DMS114 treated with DMSO at 0.1 percent for 48 hours (cell line): ENCODE measurements around the gene HIPK2.

Experiments
- DNase-seq: peaks from one replicate; lab custom pipeline; 2025; ENCODE audit not compliant: unreplicated experiment; lab: John Stamatoyannopoulos, UW

Gene HIPK2

DNA sequence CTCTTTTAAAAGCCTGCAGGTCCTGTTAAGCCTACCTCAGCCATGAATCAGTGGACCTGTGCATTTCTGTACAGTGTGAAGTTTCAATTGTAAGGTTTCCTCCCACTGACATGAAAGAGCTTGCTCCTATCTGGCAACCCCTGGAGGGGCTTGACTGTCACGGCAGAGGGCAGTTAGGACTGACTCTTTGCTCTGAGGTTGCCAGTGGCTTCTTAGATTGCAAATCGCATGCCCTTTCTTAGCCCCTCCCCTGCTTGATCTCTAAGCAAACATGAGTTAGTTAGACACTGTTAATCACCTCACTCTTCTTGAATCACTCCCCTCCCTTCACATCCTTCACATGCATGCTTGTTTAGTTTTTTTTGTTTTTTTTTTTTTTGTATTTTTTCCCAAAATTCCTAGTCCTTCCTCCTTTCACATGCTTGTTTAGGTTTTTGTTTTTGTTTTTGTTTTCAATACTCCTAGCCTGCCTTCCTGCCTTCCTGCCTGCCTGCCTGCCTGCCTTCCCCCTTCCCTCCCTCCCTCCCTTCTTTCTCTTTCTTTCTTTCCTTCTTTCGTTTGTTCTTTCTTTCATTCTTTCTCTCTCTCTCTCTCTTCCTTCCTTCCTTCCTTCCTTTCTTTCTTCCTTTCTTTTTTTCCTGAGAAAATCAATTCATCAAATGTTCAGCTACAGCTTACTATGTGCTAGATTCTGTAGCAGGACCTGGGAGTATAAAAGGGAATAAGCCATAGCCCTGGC is 6.0 kb upstream of the HIPK2 start:
- no peak for DNase-seq

GRCh38 chr7:139782932-139783331 is 5.1 kb upstream of the HIPK2 start:
- DNase-seq = no peak

- DNase-seq = no peak
Observed at GRCh38 chr7:139777133-139777891, 486 bp downstream of the HIPK2 start.

- DNase-seq = peak; percentile 26
Observed at GRCh38 chr7:139776486-139777132, 1.2 kb downstream of the HIPK2 start.

DNA sequence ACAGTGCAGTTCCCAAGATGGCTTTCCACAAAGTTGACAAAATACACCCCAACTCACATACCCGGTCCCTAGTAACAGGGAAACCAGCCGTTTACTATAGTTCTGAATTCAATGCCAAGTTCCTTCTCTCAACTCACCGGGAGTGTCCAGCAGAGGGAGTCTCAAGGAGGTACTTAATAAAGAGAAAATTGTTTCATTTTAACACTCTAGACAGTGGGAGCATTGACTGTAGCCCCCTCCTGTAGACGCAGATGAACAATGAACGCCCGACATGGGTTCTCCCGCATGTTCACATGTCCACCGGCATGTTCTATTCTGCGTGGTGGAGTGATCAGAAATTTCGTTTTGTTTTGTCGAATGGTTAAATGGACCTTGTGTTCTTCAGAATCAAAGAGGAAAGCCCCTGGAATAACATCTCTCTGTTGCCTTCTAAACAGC is 1.9 kb downstream of the HIPK2 start:
- peak; percentile 78 for DNase-seq

- no peak for DNase-seq
Observed at GRCh38 chr7:139774376-139774775, 3.4 kb downstream of the HIPK2 start.

- no peak for DNase-seq
Observed at GRCh38 chr7:139773371-139773770, 4.4 kb downstream of the HIPK2 start.

DNA sequence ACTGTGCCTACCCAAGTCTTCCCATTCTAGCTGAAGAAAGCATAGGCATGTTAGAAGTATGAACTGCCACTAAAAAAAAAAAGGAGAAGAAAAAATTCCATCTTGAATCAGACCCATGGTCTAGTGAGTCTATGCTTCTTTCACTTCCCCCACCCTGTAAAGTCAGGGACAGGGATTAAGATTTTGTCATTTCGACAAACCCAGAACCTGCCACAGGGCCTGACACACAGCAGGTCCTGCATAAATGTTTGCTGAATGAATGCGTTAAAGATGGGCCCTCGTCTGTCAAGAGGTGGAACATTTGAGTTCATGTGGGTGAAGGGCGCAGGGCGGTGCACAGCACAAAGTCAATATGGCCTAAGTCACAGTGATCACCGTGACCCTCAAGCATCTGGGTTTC is 4.9 kb downstream of the HIPK2 start:
- no peak for DNase-seq

DNA sequence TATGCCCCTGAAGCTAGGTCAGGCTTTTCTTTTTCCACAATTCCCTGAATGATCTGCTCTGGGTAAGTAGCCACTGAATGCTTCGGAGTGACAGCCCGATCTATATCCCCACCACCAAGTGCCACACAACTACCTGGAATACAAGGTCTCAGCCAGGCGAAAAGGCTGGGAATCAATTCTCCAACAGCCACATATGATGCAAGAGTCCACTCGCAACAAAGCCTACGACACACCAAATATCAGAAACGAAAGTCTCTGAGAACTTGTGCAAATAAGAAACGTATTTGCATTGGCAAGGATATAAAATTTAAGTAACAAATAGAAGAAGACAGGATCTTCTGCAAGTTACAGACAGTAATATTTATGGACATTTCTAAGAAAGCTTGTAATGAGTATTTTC is 5.7 kb downstream of the HIPK2 start:
- no peak for DNase-seq

GRCh38 chr7:139771001-139771956 is 6.5 kb downstream of the HIPK2 start:
- DNase-seq = no peak

DNA sequence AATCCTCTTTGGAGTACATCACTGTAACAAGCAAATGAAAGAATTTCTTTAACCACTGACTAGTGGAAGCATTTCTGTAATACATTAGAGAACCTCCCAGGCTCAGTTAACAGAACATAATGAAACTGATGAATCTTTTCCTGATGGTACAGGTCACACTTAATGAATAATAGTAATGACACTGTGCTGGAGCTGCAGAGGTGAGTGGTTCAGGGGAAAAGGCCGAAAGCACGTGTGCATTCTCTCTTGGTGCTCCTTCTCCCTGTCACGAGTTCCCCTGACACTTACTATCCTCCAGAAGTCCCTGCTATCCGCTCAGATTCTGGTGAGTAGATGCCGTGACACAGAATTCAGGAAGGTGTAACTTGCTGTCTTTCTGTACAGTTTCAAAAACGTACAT is 8.0 kb downstream of the HIPK2 start:
- no peak for DNase-seq

GRCh38 chr7:139769066-139769465 is 8.7 kb downstream of the HIPK2 start:
- DNase-seq = no peak

DNA sequence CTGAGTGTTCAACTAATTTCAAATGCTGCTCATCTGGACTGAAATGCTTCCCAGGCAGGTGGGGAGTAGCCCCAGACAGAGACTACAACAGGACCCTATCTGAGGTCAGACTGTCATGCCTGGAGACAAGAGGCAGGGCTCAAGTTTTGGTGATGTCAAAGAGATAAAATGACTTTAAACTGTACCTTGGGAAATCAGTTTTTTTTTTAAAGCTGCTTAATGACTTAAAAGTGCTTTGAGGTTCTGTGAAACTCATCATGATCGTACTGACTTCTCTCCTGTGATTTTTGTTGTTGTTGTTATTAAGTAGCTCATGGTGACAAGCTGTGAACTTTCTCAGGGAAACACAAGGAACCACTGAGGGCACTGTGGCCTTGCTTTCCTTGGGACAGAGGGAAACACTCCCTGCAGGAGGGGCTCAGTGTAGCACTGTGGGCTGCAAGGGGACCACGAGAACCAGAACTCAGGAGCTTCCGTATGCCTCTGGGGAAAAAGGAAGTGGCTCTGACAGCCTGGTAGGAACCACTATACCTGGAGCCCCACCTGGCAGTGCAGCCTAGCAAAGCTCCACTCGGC is 9.5 kb downstream of the HIPK2 start:
- no peak for DNase-seq

DNA sequence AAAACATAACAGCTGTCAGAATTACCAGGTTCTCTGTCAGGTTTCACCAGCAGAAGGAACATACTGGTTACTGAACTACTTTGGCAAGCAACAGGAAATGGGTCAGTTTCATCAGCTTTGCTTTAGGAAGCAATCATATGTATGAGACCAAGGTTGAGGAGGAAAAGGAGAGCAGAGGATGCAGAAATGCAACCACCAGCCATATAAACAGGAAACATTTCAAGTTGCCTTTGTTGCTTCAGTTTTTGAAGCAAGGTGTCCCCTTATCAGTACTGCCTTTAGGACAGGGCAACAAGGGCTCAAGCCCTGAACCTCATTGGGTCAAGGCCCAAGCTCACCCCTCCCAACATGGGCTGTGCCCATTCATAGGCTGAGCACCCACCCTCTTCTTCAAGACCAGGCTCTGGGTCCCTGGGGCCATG is 10.2 kb downstream of the HIPK2 start:
- DNase-seq = no peak

DNA sequence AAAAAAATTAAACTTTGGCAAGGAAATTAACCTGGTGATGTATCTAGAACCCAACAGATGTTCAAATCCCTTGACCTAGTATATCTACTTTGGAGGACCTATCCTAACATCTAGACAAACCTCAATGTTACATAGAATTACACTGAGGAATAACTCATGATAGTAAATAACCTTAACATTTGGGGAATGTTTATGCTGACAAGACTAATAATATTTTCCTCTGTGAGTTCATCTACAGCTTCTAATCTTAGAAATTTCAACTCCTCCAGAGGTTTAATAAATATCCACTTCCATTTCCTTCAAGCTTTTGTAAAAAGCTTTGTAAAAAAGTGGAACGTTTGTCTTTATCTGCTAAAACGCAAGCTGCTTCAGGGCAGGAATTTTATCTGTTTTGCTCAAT is 12.7 kb downstream of the HIPK2 start:
- DNase-seq = no peak

- DNase-seq = no peak
Observed at GRCh38 chr7:139763330-139763729, 14.5 kb downstream of the HIPK2 start.

DNA sequence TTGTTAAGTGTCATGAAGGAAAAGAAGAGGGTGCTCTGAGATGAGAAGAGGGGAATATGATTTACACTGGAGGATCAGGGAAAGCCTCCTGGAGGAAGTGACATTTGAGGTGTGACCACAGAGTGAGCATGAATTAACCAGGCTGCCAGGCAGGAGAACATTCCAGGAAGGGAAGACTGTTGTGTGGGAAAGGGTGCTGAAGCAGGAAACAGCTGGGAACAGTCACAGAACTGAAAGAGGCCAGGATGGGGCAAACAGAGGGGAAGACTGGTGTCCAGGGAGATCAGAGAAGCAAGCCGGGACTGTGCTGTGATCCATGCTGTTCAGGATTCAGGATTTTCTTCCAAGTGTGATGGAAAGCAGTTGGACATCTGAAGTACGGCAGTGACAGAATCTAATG is 14.9 kb downstream of the HIPK2 start:
- no peak for DNase-seq

DNA sequence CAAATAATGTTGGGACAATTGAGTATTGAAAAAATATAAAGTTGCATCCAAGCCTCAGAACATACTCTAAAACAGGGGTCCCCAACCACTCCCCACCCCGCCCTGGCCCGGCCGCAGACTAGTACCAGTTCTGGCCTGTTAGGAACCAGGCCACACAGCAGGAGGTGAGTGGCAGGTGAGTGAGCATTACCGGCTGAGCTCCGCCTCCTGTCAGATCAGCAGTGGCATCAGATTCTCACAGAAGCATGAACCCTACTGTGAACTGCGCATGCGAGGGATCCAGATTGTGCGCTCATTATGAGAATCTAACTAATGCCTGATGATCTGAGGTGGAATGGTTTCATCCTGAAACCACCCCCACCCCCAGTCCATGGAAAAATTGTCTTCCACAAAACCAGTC is 19.4 kb downstream of the HIPK2 start:
- DNase-seq = no peak

DNA sequence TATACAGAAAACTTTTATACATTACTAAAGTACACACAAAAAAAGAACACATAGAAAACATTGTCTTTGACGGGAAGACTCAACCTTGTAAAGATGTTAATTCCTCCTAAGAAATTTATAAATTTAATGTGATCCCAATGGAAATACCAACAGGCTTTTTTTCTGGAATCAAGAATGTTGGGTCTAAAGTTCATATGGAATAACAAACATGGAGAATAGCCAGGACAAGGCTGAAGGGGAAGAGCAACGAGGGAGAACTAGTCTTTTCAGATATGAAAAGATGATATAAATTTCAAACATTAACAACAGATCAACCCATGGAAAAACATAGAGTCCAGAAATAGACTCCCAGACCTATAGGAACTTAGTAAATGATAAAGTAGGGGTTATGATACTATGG is 19.8 kb downstream of the HIPK2 start:
- no peak for DNase-seq

- no peak for DNase-seq
Observed at GRCh38 chr7:139753693-139754111, 24.1 kb downstream of the HIPK2 start.
